ENCODE measurements around the gene MAB21L3.

DNA sequence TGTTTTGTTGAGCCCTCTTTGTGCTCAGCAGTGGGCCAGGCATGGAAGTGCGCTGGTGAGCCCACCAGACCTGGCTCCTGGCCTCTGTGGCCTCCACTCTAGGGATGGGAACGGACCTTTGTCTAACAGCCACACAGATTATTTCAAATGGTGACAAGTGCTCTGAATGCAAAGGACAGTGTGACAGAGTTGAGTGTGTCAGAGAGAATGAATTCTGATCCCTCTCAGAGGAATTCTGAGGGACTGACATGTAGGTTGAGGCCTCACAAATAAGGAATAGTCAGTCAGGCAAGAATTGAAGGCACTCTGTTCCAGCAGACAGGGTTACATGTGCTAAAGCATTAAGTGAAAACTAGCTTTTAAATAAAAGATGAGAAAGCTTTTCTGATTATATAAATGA, 11.3 kb upstream of the MAB21L3 start:
- TF ChIP-seq EZH2phosphoT487 (IDR thresholded peaks at IDR 0.05; ENCODE audit: low read length) (no peak), EZH2 (optimal IDR thresholded peaks at IDR 0.05; ENCODE audit: low read depth, low read length) (no peak)
- TF ChIP-seq, protein P1, sequence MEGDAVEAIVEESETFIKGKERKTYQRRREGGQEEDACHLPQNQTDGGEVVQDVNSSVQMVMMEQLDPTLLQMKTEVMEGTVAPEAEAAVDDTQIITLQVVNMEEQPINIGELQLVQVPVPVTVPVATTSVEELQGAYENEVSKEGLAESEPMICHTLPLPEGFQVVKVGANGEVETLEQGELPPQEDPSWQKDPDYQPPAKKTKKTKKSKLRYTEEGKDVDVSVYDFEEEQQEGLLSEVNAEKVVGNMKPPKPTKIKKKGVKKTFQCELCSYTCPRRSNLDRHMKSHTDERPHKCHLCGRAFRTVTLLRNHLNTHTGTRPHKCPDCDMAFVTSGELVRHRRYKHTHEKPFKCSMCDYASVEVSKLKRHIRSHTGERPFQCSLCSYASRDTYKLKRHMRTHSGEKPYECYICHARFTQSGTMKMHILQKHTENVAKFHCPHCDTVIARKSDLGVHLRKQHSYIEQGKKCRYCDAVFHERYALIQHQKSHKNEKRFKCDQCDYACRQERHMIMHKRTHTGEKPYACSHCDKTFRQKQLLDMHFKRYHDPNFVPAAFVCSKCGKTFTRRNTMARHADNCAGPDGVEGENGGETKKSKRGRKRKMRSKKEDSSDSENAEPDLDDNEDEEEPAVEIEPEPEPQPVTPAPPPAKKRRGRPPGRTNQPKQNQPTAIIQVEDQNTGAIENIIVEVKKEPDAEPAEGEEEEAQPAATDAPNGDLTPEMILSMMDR (IDR thresholded peaks at IDR 0.05; ENCODE audit: low read length), result no peak

Measured in MM.1S (cell line).